ENCODE data around the gene CGN. TPM values are rescaled to one million over a fixed set of nuclear protein-coding genes. Genes with fewer than 3 reads are reported as not detected.
A peak's percentile ranks its signal among the peaks of the same experiment; 100 is the strongest.

Gene CGN
- total RNA-seq, 4 donors from 2014 or later, result 33.6 to 71.0 (median 44.6) TPM

DNA sequence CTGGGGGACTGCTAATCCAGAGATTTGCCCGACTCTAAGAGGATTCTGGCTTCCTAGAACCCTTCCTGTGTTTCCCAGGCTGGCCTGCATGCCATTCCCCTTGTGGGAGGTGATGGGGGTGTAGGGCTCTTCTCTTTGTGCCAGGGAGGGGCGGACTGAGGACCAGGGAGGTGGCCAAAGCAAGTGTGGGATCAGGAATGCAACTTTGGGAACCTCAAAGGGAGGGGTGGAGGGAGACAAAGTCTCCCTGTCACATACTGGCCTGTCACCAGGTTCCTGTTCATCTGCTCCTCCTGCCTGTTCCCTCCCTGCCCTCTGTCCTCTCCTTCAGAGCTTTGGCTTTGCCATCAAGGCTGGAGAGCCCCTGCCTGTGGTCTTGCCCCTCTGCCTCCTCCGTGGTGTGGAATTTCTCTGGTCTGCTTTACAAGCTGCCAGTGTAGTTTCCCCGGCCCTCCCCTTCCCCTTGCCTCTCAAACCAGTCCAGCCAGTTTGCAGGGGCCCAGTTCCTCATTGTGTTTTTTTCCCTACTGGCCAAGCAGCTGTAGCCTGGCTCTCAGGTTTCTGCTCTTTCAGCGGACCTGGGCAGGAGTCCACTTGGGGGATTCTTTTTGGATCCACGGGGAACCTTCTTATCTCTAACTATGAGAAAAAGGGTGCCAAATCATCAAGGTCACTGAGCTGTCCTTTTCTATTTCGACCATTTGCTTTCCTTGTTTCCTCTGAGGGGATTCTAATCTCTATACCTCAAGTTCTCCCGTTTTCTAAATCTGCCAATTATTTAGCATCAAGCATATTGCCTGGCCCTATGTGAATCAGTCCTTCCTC lies 1.8 kb downstream of the CGN start:
- peak in 1 of 2 donors; percentile 35 for DNase-seq (ENCODE audit: low spot score in 2 of 2)
- 41 to 49% methylated on average over 7 to 8 of the region's 8 CpGs for WGBS, 2 donors
- no peak overlapping the region for H3K4me3 ChIP-seq (ENCODE audit: low read depth, poor library complexity, severe bottlenecking)
- intact Hi-C loops (cut with DNase I; ENCODE audit: low total_unique reads), result no loop called here
- TF ChIP-seq, protein P1, sequence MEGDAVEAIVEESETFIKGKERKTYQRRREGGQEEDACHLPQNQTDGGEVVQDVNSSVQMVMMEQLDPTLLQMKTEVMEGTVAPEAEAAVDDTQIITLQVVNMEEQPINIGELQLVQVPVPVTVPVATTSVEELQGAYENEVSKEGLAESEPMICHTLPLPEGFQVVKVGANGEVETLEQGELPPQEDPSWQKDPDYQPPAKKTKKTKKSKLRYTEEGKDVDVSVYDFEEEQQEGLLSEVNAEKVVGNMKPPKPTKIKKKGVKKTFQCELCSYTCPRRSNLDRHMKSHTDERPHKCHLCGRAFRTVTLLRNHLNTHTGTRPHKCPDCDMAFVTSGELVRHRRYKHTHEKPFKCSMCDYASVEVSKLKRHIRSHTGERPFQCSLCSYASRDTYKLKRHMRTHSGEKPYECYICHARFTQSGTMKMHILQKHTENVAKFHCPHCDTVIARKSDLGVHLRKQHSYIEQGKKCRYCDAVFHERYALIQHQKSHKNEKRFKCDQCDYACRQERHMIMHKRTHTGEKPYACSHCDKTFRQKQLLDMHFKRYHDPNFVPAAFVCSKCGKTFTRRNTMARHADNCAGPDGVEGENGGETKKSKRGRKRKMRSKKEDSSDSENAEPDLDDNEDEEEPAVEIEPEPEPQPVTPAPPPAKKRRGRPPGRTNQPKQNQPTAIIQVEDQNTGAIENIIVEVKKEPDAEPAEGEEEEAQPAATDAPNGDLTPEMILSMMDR (IDR thresholded peaks at IDR 0.05), result no peak
- TF ChIP-seq POLR2A (IDR thresholded peaks at IDR 0.05), result no peak

DNA sequence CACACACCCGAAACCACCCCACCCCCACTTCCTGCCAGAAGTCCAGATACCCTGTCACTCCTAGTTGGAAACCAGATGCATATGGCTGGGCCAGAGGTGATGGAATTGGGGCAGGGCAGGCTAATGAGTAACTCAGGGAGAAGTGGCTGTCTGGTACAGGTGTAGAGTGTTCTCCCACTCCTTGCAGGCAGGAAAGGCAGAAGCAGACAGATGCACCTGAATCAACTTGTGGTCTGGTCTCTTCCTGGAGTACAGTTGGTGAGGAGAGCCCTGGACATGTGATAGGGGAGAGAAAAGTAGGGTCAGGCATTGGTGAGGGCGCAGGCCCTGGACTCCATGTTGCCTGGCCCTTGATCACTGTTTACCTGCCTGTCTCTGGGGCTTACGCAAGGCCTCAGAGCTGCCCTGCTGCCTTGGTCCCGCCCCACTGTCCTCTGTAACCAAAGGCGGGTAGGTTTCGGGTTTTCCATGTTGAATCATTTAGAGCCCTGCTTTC lies 2.5 kb downstream of the CGN start:
- intact Hi-C loops (cut with DNase I; ENCODE audit: low total_unique reads), result no loop called here
- no peak overlapping the region for H3K4me3 ChIP-seq (ENCODE audit: low read depth, poor library complexity, severe bottlenecking)
- no peak for DNase-seq (ENCODE audit: low spot score in 2 of 2)
- TF ChIP-seq POLR2A (IDR thresholded peaks at IDR 0.05), result no peak
- TF ChIP-seq, protein P1 (IDR thresholded peaks at IDR 0.05), result no peak
- WGBS, 2 donors, result 73 to 78% methylated on average over 6 of the region's 6 CpGs

- no peak for DNase-seq (ENCODE audit: low spot score in 2 of 2)
- TF ChIP-seq POLR2A (IDR thresholded peaks at IDR 0.05), result no peak
- TF ChIP-seq, protein P1 (IDR thresholded peaks at IDR 0.05), result no peak
- intact Hi-C loops (cut with DNase I; ENCODE audit: low total_unique reads), result no loop called here
- 80 to 86% methylated on average over 4 of the region's 4 CpGs for WGBS, 2 donors
- H3K4me3 ChIP-seq (ENCODE audit: low read depth, poor library complexity, severe bottlenecking), result no peak overlapping the region
Measured at GRCh38 chr1:151514366-151514765, 3.2 kb downstream of the CGN start.

GRCh38 chr1:151515265-151515664 lies 4.1 kb downstream of the CGN start:
- DNase-seq (ENCODE audit: low spot score in 2 of 2), result no peak
- 95 to 98% methylated on average over 4 of the region's 4 CpGs for WGBS, 2 donors
- H3K4me3 ChIP-seq (ENCODE audit: low read depth, poor library complexity, severe bottlenecking), result no peak overlapping the region
- no peak for TF ChIP-seq POLR2A (IDR thresholded peaks at IDR 0.05)
- TF ChIP-seq, protein P1 (IDR thresholded peaks at IDR 0.05), result no peak
- intact Hi-C loops (cut with DNase I; ENCODE audit: low total_unique reads), result no loop called here

DNA sequence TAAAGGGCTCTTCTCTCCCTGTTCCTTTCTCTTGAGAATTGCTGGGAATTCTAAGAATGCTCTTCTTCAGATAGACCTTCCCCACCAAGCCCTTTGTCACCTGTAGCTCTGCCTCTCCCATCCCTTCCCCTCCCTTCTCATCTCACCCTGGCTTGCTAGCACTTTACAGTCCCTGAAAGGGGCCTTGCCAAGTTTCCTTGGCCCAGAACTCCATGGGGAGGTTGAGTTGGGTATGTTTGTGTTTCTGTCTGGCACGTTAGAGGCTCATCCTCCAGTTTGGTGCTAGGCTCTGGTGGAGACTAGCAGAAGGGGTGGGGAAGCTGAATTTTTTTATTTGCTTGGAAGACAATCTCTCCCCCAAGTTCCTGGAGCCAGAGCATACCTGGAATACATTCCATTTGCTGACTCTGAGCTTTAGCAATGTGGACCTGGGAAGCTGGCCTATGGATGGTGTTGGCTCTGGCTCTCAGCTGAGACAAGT lies 4.9 kb downstream of the CGN start:
- TF ChIP-seq, protein P1 (IDR thresholded peaks at IDR 0.05), result no peak
- TF ChIP-seq POLR2A (IDR thresholded peaks at IDR 0.05), result no peak
- intact Hi-C loops (cut with DNase I; ENCODE audit: low total_unique reads), result no loop called here
- no peak for DNase-seq (ENCODE audit: low spot score in 2 of 2)
- H3K4me3 ChIP-seq (ENCODE audit: low read depth, poor library complexity, severe bottlenecking), result no peak overlapping the region
- WGBS, 2 donors, result 42 to 50% methylated on average over 1 of the region's 1 CpG
